ENCODE data around the gene PDLIM1. TPM values are rescaled to one million over a fixed set of nuclear protein-coding genes. Genes with fewer than 3 reads are reported as not detected.

The PDLIM1 gene
- total RNA-seq, 1 experiment from 2014 or later: 67.4 TPM

DNA sequence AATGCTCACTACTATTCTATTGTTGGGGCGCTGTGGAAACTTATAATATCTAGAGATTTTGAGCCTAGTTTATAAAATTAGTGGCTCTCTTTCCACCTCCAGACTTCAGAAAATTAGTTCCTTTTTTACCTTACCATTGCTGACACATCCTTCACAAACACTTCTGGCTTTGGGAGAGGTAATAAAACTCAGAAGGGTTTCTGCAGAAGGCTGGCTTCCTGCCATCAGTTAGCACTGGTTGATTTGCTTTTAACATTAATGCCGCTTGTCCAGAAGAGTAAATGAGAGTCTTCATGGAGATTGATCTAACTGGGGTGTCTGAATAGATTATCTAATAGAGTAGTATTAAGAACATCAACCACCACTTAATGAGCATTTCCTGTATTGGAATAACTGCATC lies 76.4 kb downstream of the PDLIM1 start:
- POLR2A ChIA-PET: no interaction called here
- no peaks in the 10 kb centered on the region for H3K9me3 ChIP-seq (ENCODE audit: control insufficient read depth in 1 of 2, insufficient read depth in 1 of 2, low read depth in 1 of 2, low read length in 2 of 2)
- intact Hi-C loops (cut with micrococcal nuclease): no loop called here
- H3K9ac ChIP-seq (ENCODE audit: low read length): no peak overlapping the region
- H3K27ac ChIP-seq (ENCODE audit: low read depth, low read length): no peak overlapping the region
- H3K4me1 ChIP-seq (ENCODE audit: control insufficient read depth in 1 of 2, insufficient read depth in 2 of 2, low read length in 2 of 2): peaks cover 6 to 39% of the 10 kb centered on the region in 2 experiments
- H3K4me2 ChIP-seq (ENCODE audit: low read length): peak overlapping the region; percentile 17; the same call in 1 of the 2 replicates
- BruUV-seq (replicated peaks): no TSS peak
- ATAC-seq (no peak), DNase-seq (ENCODE audit: low read depth, low spot score) (no peak)
- no peak overlapping the region for H3K4me3 ChIP-seq (replicated peaks in 1 of 2; ENCODE audit: low read depth in 1 of 2, low read length in 2 of 2)
- no peaks in the 10 kb centered on the region for H3K27me3 ChIP-seq (ENCODE audit: insufficient read depth, low read length)
- no peak for TF ChIP-seq YY1 (IDR thresholded peaks at IDR 0.05; ENCODE audit: extremely low read depth, insufficient replicate concordance, low read depth, low read length)
- no peak for TF ChIP-seq CEBPB (IDR thresholded peaks at IDR 0.05; ENCODE audit: low read depth)
- no peak for TF ChIP-seq POLR2A (IDR thresholded peaks at IDR 0.05; ENCODE audit: borderline replicate concordance, extremely low read depth, insufficient read depth, insufficient read length)
- RAD21 ChIA-PET (ENCODE audit: low non-redundant PET in 1 of 2, low total read pairs in 2 of 2, uncharacterized antibody in 2 of 2, unreplicated experiment in 2 of 2): no interaction called here
- no peaks in the 10 kb centered on the region for H3K36me3 ChIP-seq (ENCODE audit: control insufficient read depth in 1 of 2, insufficient read depth in 2 of 2, low read length in 2 of 2)
- H4K20me1 ChIP-seq (ENCODE audit: insufficient read depth): no peaks in the 10 kb centered on the region
- no peaks in the 10 kb centered on the region for H3K9me2 ChIP-seq (ENCODE audit: insufficient read depth)
- CTCF ChIA-PET: no interaction called here
- no peak overlapping the region for H2AFZ ChIP-seq (ENCODE audit: low read depth, low read length, poor library complexity, severe bottlenecking)
- H3K79me2 ChIP-seq (ENCODE audit: insufficient read depth, low read length): no peaks in the 10 kb centered on the region

DNA sequence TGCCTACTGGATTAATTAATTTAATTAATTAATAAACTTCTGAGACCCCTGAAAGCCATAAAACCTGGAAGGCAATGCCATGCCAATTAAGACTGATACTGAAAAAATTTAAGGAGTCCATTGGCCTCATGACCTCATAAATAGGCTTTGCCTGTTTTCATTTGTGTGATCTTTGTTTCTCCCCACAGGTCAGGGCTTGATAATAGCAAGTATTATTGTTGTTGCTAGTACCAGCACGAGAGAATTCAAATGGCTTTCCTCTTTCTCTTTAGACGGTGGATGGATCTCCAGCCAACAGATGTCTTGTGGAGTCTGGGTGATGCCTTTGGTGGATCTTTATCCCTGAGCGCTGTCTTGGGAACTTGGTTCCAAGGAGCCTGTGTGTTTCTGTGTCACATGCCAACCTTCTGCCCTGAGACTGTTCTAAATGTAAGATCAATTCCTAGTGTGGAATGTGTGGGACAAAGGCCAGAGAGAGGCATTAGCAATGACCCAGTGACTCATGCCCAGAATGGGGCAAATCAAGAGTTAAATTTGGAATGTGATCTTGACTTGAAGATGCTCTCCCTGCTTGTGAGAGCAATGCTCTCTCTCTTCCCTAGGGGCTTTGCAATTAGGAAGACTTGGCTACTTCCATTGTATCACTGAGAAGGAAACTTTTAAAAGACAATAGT lies 79.1 kb downstream of the PDLIM1 start:
- H4K20me1 ChIP-seq (ENCODE audit: insufficient read depth): no peaks in the 10 kb centered on the region
- H3K9me3 ChIP-seq (ENCODE audit: control insufficient read depth in 1 of 2, insufficient read depth in 1 of 2, low read depth in 1 of 2, low read length in 2 of 2): no peaks in the 10 kb centered on the region
- no peak for DNase-seq (ENCODE audit: low read depth, low spot score)
- no peaks in the 10 kb centered on the region for H3K27me3 ChIP-seq (ENCODE audit: insufficient read depth, low read length)
- no peak overlapping the region for H3K27ac ChIP-seq (ENCODE audit: low read depth, low read length)
- H3K4me3 ChIP-seq (replicated peaks in 1 of 2; ENCODE audit: low read depth in 1 of 2, low read length in 2 of 2): no peak overlapping the region
- ChIA-PET CTCF (interaction anchor here (2.1 kb wide), 1 partner anchor 10 kb away, joined by 7 read pairs; no protein-coding TSS in a partner anchor), POLR2A (no interaction called here), RAD21 (ENCODE audit: low non-redundant PET in 1 of 2, low total read pairs in 2 of 2, uncharacterized antibody in 2 of 2, unreplicated experiment in 2 of 2) (no interaction called here)
- TF ChIP-seq JUND (IDR thresholded peaks at IDR 0.05): no peak
- TF ChIP-seq EGR1 (IDR thresholded peaks at IDR 0.05; ENCODE audit: low read depth): no peak
- TF ChIP-seq SIN3A (IDR thresholded peaks at IDR 0.05; ENCODE audit: low read depth): no peak
- TF ChIP-seq RAD21 (IDR thresholded peaks at IDR 0.05; ENCODE audit: low read depth): no peak
- TF ChIP-seq SP1 (IDR thresholded peaks at IDR 0.05; ENCODE audit: low read depth): no peak
- TF ChIP-seq EZH2 (IDR thresholded peaks at IDR 0.05): no peak
- TF ChIP-seq, protein P1, sequence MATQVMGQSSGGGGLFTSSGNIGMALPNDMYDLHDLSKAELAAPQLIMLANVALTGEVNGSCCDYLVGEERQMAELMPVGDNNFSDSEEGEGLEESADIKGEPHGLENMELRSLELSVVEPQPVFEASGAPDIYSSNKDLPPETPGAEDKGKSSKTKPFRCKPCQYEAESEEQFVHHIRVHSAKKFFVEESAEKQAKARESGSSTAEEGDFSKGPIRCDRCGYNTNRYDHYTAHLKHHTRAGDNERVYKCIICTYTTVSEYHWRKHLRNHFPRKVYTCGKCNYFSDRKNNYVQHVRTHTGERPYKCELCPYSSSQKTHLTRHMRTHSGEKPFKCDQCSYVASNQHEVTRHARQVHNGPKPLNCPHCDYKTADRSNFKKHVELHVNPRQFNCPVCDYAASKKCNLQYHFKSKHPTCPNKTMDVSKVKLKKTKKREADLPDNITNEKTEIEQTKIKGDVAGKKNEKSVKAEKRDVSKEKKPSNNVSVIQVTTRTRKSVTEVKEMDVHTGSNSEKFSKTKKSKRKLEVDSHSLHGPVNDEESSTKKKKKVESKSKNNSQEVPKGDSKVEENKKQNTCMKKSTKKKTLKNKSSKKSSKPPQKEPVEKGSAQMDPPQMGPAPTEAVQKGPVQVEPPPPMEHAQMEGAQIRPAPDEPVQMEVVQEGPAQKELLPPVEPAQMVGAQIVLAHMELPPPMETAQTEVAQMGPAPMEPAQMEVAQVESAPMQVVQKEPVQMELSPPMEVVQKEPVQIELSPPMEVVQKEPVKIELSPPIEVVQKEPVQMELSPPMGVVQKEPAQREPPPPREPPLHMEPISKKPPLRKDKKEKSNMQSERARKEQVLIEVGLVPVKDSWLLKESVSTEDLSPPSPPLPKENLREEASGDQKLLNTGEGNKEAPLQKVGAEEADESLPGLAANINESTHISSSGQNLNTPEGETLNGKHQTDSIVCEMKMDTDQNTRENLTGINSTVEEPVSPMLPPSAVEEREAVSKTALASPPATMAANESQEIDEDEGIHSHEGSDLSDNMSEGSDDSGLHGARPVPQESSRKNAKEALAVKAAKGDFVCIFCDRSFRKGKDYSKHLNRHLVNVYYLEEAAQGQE (IDR thresholded peaks at IDR 0.05; ENCODE audit: low read depth): no peak
- TF ChIP-seq POLR2AphosphoS5 (IDR thresholded peaks at IDR 0.05; ENCODE audit: low read depth, low read length): no peak
- H3K4me2 ChIP-seq (ENCODE audit: low read length): peak overlapping the region; percentile 51
- H3K4me1 ChIP-seq (ENCODE audit: control insufficient read depth in 1 of 2, insufficient read depth in 2 of 2, low read length in 2 of 2): peaks cover 6 to 35% of the 10 kb centered on the region in 2 experiments
- no peak overlapping the region for H2AFZ ChIP-seq (ENCODE audit: low read depth, low read length, poor library complexity, severe bottlenecking)
- intact Hi-C loops (cut with micrococcal nuclease): no loop called here
- no peaks in the 10 kb centered on the region for H3K36me3 ChIP-seq (ENCODE audit: control insufficient read depth in 1 of 2, insufficient read depth in 2 of 2, low read length in 2 of 2)
- no peaks in the 10 kb centered on the region for H3K9me2 ChIP-seq (ENCODE audit: insufficient read depth)
- BruUV-seq (replicated peaks): no TSS peak
- peak; percentile 69 for ATAC-seq
- no peaks in the 10 kb centered on the region for H3K79me2 ChIP-seq (ENCODE audit: insufficient read depth, low read length)
- no peak overlapping the region for H3K9ac ChIP-seq (ENCODE audit: low read length)

All from HCT116 (cell line).